Measurements from ENCODE around the gene LAMC3.

The LAMC3 gene

DNA sequence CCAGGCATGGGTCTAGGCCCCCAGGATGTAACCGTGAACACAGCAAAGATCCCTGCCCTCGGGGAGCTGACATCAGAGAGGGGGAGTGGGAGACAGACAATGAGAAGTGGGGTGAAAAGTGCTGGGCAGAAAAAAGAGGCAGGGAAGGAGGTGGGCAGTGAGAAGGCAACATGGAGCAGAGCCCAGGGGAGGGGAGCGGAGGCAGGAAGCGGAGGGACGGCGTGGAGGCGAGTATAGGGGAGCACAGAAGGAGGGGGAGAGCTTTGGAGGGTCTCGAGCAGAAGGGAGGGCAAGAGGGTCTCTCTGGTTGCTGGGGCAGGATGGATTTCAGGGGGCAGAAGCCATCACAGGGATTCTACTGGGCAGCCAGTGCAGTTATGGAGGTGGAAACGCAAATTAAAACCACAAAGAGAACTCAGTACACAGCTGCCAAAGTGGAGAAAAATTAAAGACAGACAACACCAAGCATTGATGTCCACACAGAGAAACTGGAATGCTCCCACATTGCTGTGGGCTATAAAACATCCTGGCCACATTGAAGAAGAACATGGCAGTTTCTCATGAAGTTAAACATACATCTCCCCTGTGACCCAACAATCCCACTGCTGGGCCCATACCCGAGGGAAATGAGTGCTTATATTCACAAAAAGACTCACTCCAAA lies 21.1 kb upstream of the LAMC3 start:
- no peak overlapping the region for H3K4me3 ChIP-seq (ENCODE audit: low read depth, low read length)
- TF ChIP-seq MAX (IDR thresholded peaks at IDR 0.05; ENCODE audit: low read depth, low read length) (no peak), MYC (IDR thresholded peaks at IDR 0.05; ENCODE audit: low read depth, low read length) (no peak), POLR2A (IDR thresholded peaks at IDR 0.05; ENCODE audit: extremely low read depth, insufficient read length) (no peak)
- TF ChIP-seq, protein P1, sequence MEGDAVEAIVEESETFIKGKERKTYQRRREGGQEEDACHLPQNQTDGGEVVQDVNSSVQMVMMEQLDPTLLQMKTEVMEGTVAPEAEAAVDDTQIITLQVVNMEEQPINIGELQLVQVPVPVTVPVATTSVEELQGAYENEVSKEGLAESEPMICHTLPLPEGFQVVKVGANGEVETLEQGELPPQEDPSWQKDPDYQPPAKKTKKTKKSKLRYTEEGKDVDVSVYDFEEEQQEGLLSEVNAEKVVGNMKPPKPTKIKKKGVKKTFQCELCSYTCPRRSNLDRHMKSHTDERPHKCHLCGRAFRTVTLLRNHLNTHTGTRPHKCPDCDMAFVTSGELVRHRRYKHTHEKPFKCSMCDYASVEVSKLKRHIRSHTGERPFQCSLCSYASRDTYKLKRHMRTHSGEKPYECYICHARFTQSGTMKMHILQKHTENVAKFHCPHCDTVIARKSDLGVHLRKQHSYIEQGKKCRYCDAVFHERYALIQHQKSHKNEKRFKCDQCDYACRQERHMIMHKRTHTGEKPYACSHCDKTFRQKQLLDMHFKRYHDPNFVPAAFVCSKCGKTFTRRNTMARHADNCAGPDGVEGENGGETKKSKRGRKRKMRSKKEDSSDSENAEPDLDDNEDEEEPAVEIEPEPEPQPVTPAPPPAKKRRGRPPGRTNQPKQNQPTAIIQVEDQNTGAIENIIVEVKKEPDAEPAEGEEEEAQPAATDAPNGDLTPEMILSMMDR (IDR thresholded peaks at IDR 0.05; ENCODE audit: low read depth, low read length) = no peak
- no peak for DNase-seq (ENCODE audit: low read depth)

DNA sequence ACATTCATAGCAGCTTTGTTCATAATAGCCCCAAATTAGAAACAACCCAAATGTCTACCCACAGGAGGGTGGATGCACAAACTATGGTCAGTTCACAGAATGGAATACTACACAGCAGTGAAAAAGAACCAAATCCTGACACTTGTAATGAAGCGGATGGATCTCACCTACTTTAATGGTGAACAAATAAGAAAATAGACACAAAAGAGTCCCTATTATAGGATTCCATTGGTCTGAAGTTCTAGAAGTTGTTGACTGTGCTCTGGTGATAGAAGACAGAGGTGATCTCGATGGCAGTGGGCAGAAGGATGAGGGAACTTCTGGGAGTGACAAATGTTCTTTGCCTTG lies 20.6 kb upstream of the LAMC3 start:
- no peak overlapping the region for H3K4me3 ChIP-seq (ENCODE audit: low read depth, low read length)
- DNase-seq (ENCODE audit: low read depth) = no peak
- TF ChIP-seq, protein P1 (IDR thresholded peaks at IDR 0.05; ENCODE audit: low read depth, low read length) = no peak
- TF ChIP-seq POLR2A (IDR thresholded peaks at IDR 0.05; ENCODE audit: extremely low read depth, insufficient read length) = no peak
- TF ChIP-seq MYC (IDR thresholded peaks at IDR 0.05; ENCODE audit: low read depth, low read length) = no peak
- TF ChIP-seq MAX (IDR thresholded peaks at IDR 0.05; ENCODE audit: low read depth, low read length) = no peak

DNA sequence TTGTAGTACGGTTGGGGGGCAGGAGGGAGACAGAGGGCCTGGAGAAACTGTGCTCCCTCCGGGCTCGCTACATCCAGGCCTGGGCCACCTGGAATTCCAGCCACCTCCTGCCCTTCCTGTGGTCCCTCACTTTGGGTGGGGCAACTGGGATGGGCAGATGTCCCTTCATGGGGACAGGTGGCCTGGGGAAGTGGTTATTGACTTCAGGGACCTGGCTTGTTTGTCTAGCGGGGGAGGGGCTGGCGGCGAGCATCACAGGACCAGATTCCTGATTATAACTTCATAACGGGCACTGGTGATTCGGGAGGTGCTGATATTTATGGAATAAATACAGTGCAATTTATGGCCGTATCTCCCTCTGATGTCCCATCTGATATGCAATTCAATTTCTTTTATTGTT lies 20.1 kb upstream of the LAMC3 start:
- DNase-seq (ENCODE audit: low read depth) = no peak
- no peak overlapping the region for H3K4me3 ChIP-seq (ENCODE audit: low read depth, low read length)
- TF ChIP-seq MAX (IDR thresholded peaks at IDR 0.05; ENCODE audit: low read depth, low read length) (no peak), POLR2A (IDR thresholded peaks at IDR 0.05; ENCODE audit: extremely low read depth, insufficient read length) (no peak), MYC (IDR thresholded peaks at IDR 0.05; ENCODE audit: low read depth, low read length) (no peak)
- TF ChIP-seq, protein P1 (IDR thresholded peaks at IDR 0.05; ENCODE audit: low read depth, low read length) = no peak

GRCh38 chr9:130989391-130989790 lies 19.6 kb upstream of the LAMC3 start:
- TF ChIP-seq, protein P1 (IDR thresholded peaks at IDR 0.05; ENCODE audit: low read depth, low read length) = no peak
- TF ChIP-seq POLR2A (IDR thresholded peaks at IDR 0.05; ENCODE audit: extremely low read depth, insufficient read length) = no peak
- TF ChIP-seq MAX (IDR thresholded peaks at IDR 0.05; ENCODE audit: low read depth, low read length) = no peak
- TF ChIP-seq MYC (IDR thresholded peaks at IDR 0.05; ENCODE audit: low read depth, low read length) = no peak
- no peak for DNase-seq (ENCODE audit: low read depth)
- H3K4me3 ChIP-seq (ENCODE audit: low read depth, low read length) = no peak overlapping the region

DNA sequence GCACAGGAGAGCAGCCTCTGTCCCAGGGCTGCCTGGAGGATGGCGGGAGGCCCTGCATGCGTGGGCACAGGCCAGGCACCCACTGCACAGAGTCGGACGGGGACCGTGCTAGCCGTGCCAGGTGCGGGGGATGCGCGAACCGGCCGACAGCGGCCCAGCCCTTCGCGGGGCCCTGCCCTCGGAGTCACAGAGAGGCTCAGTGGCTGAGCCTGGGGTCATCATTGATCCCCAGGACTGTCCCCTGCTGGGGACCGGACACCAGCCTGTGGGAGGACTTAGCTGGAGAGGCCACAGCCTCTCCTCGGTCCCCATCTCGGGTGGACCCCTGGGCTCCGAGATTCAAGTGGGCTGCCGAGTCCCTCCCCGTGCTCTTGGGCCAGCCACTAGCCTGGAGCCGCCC lies 19.1 kb upstream of the LAMC3 start:
- no peak for TF ChIP-seq POLR2A (IDR thresholded peaks at IDR 0.05; ENCODE audit: extremely low read depth, insufficient read length)
- no peak for TF ChIP-seq MAX (IDR thresholded peaks at IDR 0.05; ENCODE audit: low read depth, low read length)
- TF ChIP-seq, protein P1 (IDR thresholded peaks at IDR 0.05; ENCODE audit: low read depth, low read length) = no peak
- TF ChIP-seq MYC (IDR thresholded peaks at IDR 0.05; ENCODE audit: low read depth, low read length) = no peak
- no peak for DNase-seq (ENCODE audit: low read depth)
- H3K4me3 ChIP-seq (ENCODE audit: low read depth, low read length) = no peak overlapping the region
